SK-N-SH treated with all-trans-retinoic acid at 6 μM for 48 hours (cell line): ENCODE results near the gene C1orf105.

Experiments used
- ATAC-seq: fragments of 200-7000 bp; cut with Tn5 transposase; 3 replicates; pipeline ENCODE4 v1.9.1; 2020; ENCODE audit warnings: mild to moderate bottlenecking, moderate library complexity
- ARNTL ChIP-seq: fragments of 450-650 bp; formaldehyde crosslinking; IDR thresholded peaks from 2 replicates; pipeline ENCODE4 v1.5.0; 2020; ENCODE audit warnings: low read depth, mild to moderate bottlenecking, moderate library complexity, borderline replicate concordance
- BACH2 ChIP-seq: fragments of 250-450 bp; sonication (Bioruptor Pico); IDR thresholded peaks from 2 replicates; pipeline ENCODE4 v1.9.0; 2021; ENCODE audit warnings: mild to moderate bottlenecking, borderline replicate concordance
- CREB5 ChIP-seq: fragments of 250-450 bp; sonication (Bioruptor Pico); IDR thresholded peaks from 2 replicates; pipeline ENCODE4 v1.5.1; 2020; ENCODE audit warnings: low read depth, mild to moderate bottlenecking, moderate library complexity
- CSDC2 ChIP-seq: fragments of 250-450 bp; sonication (Bioruptor Pico); IDR thresholded peaks from 2 replicates; pipeline ENCODE4 v1.5.0; 2020; ENCODE audit warnings: mild to moderate bottlenecking, moderate library complexity
- CSRNP3 ChIP-seq: fragments of 250-450 bp; sonication (Bioruptor Pico); IDR thresholded peaks from 2 replicates; pipeline ENCODE4 v1.5.1; 2021; ENCODE audit warnings: mild to moderate bottlenecking, moderate library complexity
- ESRRG ChIP-seq: fragments of 250-450 bp; sonication (Bioruptor Pico); IDR thresholded peaks from 2 replicates; pipeline ENCODE4 v1.6.1; 2021; ENCODE audit warnings: mild to moderate bottlenecking
- GLIS3 ChIP-seq: fragments of 250-450 bp; sonication (Bioruptor Pico); IDR thresholded peaks from 2 replicates; pipeline ENCODE4 v1.5.0; 2020; ENCODE audit warnings: mild to moderate bottlenecking, moderate library complexity
- ISL1 ChIP-seq: fragments of 250-450 bp; sonication (Bioruptor Pico); IDR thresholded peaks from 2 replicates; pipeline ENCODE4 v2.1.2; 2022; ENCODE audit warnings: mild to moderate bottlenecking, moderate library complexity
- OSR1 ChIP-seq: fragments of 250-450 bp; sonication (Bioruptor Pico); IDR thresholded peaks from 2 replicates; pipeline ENCODE4 v1.8.0; 2022; ENCODE audit warnings: moderate library complexity, mild to moderate bottlenecking, inconsistent platforms
- PATZ1 ChIP-seq: fragments of 250-450 bp; sonication (Bioruptor Pico); IDR thresholded peaks from 2 replicates; pipeline ENCODE4 v1.8.0; 2020; ENCODE audit warnings: mild to moderate bottlenecking, moderate library complexity, borderline replicate concordance
- POU6F1 ChIP-seq: fragments of 250-450 bp; sonication (Bioruptor Pico); IDR thresholded peaks from 2 replicates; pipeline ENCODE4 v1.8.0; 2021; ENCODE audit warnings: low read depth, mild to moderate bottlenecking, moderate library complexity, borderline replicate concordance
- PPARA ChIP-seq: fragments of 250-450 bp; sonication (Bioruptor Pico); IDR thresholded peaks from 2 replicates; pipeline ENCODE4 v1.5.0; 2020; ENCODE audit warnings: mild to moderate bottlenecking, borderline replicate concordance
- RARB ChIP-seq: fragments of 250-450 bp; sonication (Bioruptor Pico); IDR thresholded peaks from 2 replicates; pipeline ENCODE4 v1.8.0; 2021; ENCODE audit warnings: mild to moderate bottlenecking, moderate library complexity
- SNAI2 ChIP-seq: fragments of 250-450 bp; sonication (Bioruptor Pico); IDR thresholded peaks from 2 replicates; pipeline ENCODE4 v1.5.0; 2020; ENCODE audit warnings: mild to moderate bottlenecking, moderate library complexity
- TCF4 ChIP-seq: fragments of 250-450 bp; sonication (Bioruptor Pico); IDR thresholded peaks from 2 replicates; pipeline ENCODE4 v1.8.0; 2021; ENCODE audit warnings: mild to moderate bottlenecking, moderate library complexity, borderline replicate concordance
- TOX ChIP-seq: fragments of 250-450 bp; sonication (Bioruptor Pico); IDR thresholded peaks from 2 replicates; pipeline ENCODE4 v1.8.0; 2021; ENCODE audit warnings: mild to moderate bottlenecking, moderate library complexity, borderline replicate concordance
- TSHZ2 ChIP-seq: fragments of 250-450 bp; sonication (Bioruptor Pico); IDR thresholded peaks from 2 replicates; pipeline ENCODE4 v1.5.0; 2020; ENCODE audit warnings: mild to moderate bottlenecking, moderate library complexity
- ZC3H10 ChIP-seq: fragments of 250-450 bp; sonication (Bioruptor Pico); IDR thresholded peaks from 2 replicates; pipeline ENCODE4 v1.5.1; 2021; ENCODE audit warnings: mild to moderate bottlenecking, moderate library complexity
- ZFP30 ChIP-seq: fragments of 450-650 bp; formaldehyde crosslinking; IDR thresholded peaks from 2 replicates; pipeline ENCODE4 v1.5.0; 2022; ENCODE audit warnings: mild to moderate bottlenecking, moderate library complexity
- ZNF565 ChIP-seq: fragments of 450-650 bp; formaldehyde crosslinking; conservative IDR thresholded peaks from 2 replicates; pipeline ENCODE4 v1.5.0; 2020; ENCODE audit warnings: low read depth, mild to moderate bottlenecking, moderate library complexity
- ZNF70 ChIP-seq: fragments of 450-650 bp; formaldehyde crosslinking; IDR thresholded peaks from 2 replicates; pipeline ENCODE4 v1.5.0; 2020; ENCODE audit warnings: mild to moderate bottlenecking, moderate library complexity
- ZNF8 ChIP-seq: fragments of 450-650 bp; formaldehyde crosslinking; IDR thresholded peaks from 2 replicates; pipeline ENCODE4 v1.5.0; 2020; ENCODE audit warnings: mild to moderate bottlenecking, moderate library complexity

C1orf105 gene

GRCh38 chr1:172377565-172377964 lies 42.9 kb upstream of the C1orf105 start:
- peak; percentile 44 for ATAC-seq
- TF ChIP-seq ZNF565 (CRISPR knock-in tag): no peak
- TF ChIP-seq ZNF70 (CRISPR knock-in tag): no peak
- TF ChIP-seq GLIS3: no peak
- TF ChIP-seq ZC3H10 (CRISPR knock-in tag): no peak
- no peak for TF ChIP-seq ISL1
- TF ChIP-seq TSHZ2 (CRISPR knock-in tag): no peak
- no peak for TF ChIP-seq RARB
- no peak for TF ChIP-seq ESRRG
- TF ChIP-seq TOX (CRISPR knock-in tag): no peak
- no peak for TF ChIP-seq TCF4 (CRISPR knock-in tag)
- TF ChIP-seq OSR1 (CRISPR knock-in tag): no peak
- no peak for TF ChIP-seq CREB5 (CRISPR knock-in tag)
- TF ChIP-seq ZNF8 (CRISPR knock-in tag): no peak
- TF ChIP-seq PATZ1: no peak
- TF ChIP-seq SNAI2 (CRISPR knock-in tag): no peak
- TF ChIP-seq, all 23 proteins: peak for 0

GRCh38 chr1:172378109-172378760 lies 42.2 kb upstream of the C1orf105 start:
- peak; percentile 84 for ATAC-seq
- TF ChIP-seq TCF4 (CRISPR knock-in tag) (no peak), ZNF70 (CRISPR knock-in tag) (no peak), CSRNP3 (CRISPR knock-in tag) (no peak; the same call in 1 of the 2 replicates), ESRRG (no peak), ZNF565 (CRISPR knock-in tag) (no peak), TOX (CRISPR knock-in tag) (peak; percentile 98), BACH2 (no peak), ZFP30 (CRISPR knock-in tag) (no peak), ARNTL (CRISPR knock-in tag) (no peak), PPARA (CRISPR knock-in tag) (no peak), SNAI2 (CRISPR knock-in tag) (no peak), ISL1 (no peak; the same call in 1 of the 2 replicates), RARB (peak; percentile 95; the same call in 1 of the 2 replicates), CREB5 (CRISPR knock-in tag) (no peak), ZC3H10 (CRISPR knock-in tag) (peak; percentile 92), CSDC2 (CRISPR knock-in tag) (no peak), ZNF8 (CRISPR knock-in tag) (no peak), POU6F1 (CRISPR knock-in tag) (no peak), OSR1 (CRISPR knock-in tag) (no peak)
